GM12892 (cell line): ENCODE results near the gene DENND5B.

Experiments used
- POLR2A ChIP-seq: IDR thresholded peaks from 2 replicates; pipeline ENCODE4 v1.6.1; 2011; ENCODE audit warnings: low read depth, low read length, control low read depth
- TAF1 ChIP-seq: IDR thresholded peaks from 2 replicates; pipeline ENCODE4 v1.6.1; 2011; ENCODE audit warnings: low read depth, mild to moderate bottlenecking, control low read depth, low read length, borderline replicate concordance

DNA sequence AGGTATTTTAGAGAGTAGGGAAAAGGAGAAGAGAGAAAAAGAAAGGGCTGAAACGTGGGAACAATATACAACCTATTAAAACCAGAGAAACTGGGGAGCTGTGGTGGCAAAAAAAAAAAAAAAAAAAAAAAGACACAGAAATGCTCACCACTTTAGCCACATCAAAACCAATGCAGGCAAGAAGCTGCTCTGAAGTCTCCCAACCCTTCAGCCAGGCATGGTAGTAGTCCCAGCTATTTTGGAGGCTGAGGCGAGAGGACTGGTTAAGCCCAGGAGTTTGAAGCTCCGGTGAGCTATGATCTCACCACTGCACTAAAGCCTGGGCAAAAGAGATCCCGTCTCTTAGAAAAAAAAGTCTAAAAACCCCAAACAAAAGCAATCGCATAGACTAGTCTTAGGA, 33.2 kb downstream of the DENND5B start:
- TF ChIP-seq POLR2A (no peak), TAF1 (no peak)
